PC-3 (cell line): Measurements from ENCODE around the gene ZFP92.

Source experiments
- CTCF ChIP-seq: fragments of 300-600 bp; sonication (generic); conservative IDR thresholded peaks from 2 replicates; pipeline ENCODE4 v1.5.1; 2017; ENCODE audit warnings: antibody characterized with exemption, low read depth, mild to moderate bottlenecking, low read length
- EZH2 ChIP-seq: fragments of 300-600 bp; sonication (generic); IDR thresholded peaks from one replicate; pipeline ENCODE4 v1.6.1; 2017; ENCODE audit warnings: antibody characterized with exemption, mild to moderate bottlenecking, low read length; ENCODE audit not compliant: unreplicated experiment

DNA sequence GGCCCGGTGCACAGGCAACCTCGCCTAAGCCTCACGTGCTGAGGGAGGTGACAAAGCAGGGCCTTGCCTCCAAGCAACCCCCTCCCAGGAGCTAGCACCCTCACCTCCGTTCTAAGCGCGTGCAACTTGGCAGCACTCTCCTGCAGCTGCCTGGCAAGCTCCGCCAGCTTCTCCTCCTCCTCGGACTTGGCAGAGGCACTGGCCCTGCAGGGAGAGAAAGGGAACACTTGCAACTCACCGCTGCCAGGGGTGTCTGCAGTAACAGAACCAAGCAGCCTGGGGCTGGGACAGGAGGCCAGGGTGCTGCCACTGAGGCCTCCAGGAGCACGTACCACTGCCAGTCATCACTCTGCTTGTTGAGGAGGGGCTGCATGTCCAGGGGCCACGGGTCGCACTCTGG is 44.9 kb downstream of the ZFP92 start:
- TF ChIP-seq CTCF (no peak), EZH2 (no peak)
